Activated T-cell treated with anti-CD3 and anti-CD28 coated beads for 48 hours (primary cell): Measurements from ENCODE around the gene CCDC85A.
"Not testable (repeated sequence)": the region's sequence is repeated elsewhere in the genome, so short reads cannot be mapped to it uniquely, and the experiment has no call there.

Experiments used
- DNase-seq: peaks from one replicate; pipeline ENCODE4 v3.0.0-alpha.2; 2020; ENCODE audit warnings: low read depth

Gene CCDC85A

DNA sequence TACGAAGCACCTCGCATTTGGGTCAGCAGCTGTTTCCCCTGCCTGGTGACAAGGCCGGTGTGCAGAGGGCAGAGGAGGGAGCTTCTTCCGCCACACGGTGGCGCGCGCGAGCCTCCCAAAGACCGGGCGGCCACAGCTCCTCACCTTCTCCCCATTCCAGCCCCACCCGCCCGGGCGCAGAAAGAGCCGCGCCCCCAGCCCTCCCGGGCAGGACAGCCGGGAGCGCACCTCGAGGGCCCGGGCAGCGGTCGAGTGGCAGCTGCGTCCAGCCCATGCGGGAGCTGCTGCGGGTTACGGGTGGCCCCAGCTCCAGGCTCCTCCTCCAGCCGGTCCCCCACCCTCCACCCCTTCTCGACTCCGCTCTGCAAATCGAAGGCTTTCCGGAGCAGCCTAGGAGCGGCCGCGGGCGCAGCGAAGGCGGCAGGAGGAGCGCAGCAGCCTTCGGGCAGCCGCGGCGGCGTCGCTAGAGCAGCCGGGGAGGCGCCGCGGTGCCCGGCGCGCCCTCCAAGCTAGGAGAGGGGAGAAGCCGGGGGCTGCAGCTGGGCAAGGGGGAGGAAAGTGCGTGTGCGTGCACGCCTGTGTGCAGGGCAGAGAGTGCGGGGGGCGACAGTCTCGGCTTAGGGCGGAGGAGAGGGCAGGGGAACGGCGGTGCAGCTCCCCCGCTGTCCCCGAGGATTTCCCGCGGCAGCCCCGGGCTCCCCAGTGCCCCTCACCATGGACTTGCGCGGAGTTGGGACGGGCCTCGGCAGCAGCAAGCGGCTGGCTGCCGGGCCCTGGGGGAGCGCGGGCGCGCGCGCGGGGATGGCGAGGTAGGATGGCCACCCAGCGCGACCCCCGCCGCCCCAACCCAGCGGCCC lies at the start of gene CCDC85A:
TSS of gene CCDC85A (plus strand) at position 348 of the 857 bp plus-strand sequence. CDS start 635 bp downstream, outside the sequence.
- peak; percentile 72 for DNase-seq

DNA sequence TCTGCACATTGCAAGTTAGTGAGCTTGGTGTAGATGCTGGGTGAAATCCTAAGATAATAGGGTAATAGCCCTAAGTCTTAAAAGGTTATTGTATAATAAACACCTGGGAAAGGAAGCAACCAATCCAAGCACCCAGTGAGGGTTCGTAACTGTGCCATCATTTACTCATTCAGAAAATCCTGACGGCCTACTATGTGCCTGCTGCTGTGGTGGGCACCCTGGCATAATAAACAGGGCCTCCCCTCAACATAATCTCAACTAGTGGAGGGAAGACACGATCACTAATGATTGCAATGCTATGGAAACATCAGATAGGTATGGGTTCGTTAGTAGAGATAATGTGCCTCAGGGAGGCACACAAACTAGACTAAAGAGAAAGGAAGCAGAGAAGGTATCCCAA lies 48.9 kb upstream of the CCDC85A start:
- DNase-seq = no peak

- not testable (repeated sequence) for DNase-seq
Measured at GRCh38 chr2:56142497-56143061, 41.2 kb upstream of the CCDC85A start.

- no peak for DNase-seq
Measured at GRCh38 chr2:56147907-56148306, 35.9 kb upstream of the CCDC85A start.

DNA sequence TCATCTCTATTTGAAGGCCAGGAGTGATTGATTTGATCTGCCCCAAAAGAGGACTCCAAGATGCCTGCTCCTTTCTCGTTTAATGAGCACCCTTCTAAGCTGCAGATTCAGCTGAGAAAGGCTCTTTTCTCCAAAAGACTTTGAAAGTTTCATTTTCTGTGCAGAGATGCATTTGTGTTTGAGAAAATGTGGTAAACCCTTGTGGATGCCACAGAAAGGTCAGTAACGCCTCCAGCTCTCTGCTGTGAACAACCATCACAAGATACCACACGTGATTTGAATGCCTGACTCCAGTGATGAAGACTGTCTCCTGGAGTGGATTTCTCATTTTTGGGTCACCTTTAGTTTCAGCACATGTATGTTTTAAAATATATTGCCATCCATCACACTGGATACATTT lies 35.0 kb upstream of the CCDC85A start:
- no peak for DNase-seq

- no peak for DNase-seq
Measured at GRCh38 chr2:56151841-56152240, 31.9 kb upstream of the CCDC85A start.

DNA sequence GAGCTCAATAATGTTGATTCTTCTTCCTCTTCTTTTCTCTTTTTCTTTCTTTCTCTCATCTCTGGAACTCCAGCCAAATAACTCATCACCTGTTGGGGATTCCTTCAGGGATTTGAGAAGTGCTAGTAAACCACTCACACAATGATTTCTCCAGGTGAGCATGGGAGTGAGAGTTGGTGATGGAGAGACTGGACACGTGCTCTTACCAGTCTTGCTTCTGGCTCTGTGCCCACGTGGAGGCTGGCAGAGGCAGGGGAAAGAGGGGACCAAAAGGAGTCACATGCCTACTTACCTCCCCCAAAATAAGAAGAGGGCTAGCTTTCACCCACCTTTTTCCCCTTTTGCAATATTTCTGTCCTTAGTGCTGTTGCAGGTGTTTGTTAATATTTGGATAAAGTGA lies 28.6 kb upstream of the CCDC85A start:
- DNase-seq = no peak

DNA sequence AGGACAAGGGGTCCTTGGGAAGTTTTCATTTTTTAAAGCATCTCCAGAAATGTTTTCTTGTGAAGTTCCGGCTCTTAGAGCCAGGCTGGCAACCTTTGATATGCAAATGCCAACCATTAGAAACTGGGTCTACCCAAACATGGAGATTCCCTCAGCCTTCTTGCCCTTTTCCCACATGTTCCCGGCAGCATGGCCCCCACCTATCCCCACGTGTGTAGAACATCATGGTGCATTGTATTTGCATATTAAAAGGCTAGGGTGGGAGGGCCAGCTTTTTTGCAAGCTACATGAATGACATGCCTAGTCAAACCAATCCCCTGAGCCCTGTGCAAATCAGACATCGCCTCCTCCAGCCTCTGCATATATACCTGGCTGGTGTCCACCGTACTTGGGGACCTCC lies 23.9 kb upstream of the CCDC85A start:
- DNase-seq = not testable (repeated sequence)

DNA sequence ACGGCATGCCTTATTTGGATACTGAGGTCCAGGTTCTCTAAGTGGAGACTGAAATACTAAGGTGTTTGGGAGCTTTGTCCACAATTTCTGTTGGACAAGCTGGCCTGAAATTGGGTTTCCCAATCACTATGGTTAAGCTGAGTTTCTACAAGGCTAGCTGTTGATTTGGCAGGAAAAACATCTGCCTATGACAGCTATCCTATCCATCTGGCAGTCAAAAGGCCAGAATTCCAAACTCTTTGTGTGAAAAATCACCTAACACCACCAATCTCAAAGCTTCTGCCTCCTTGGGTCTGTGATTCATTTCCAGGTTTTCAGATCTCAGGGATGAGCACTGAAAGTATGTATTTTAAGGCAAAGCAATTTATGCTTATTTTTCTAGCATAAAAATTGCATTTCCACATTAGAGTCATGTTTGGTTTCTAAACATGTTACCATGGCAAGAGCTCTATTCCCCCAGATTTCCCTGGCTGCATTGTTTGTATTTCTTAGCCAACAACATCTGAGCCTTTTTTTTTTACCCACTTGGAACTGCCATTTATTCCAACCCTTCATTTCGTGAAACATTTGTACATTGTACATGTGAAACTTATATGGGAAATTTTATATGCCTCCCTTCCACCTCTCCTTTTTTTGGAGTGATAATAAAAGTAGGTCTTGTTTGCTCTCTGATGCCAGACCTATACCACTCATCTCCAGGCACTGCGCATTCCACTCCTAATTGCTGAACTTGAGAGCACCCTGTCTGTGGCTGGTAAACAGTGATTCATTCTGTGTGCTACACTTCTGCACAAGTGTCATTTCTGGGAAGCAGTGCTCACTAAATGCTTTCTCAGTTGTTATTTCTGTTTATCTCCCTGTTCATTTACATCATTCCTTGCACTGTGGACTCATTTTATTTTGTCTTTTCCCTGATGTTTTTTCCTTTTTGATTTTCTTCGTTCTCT lies 15.9 kb upstream of the CCDC85A start:
- DNase-seq = no peak

DNA sequence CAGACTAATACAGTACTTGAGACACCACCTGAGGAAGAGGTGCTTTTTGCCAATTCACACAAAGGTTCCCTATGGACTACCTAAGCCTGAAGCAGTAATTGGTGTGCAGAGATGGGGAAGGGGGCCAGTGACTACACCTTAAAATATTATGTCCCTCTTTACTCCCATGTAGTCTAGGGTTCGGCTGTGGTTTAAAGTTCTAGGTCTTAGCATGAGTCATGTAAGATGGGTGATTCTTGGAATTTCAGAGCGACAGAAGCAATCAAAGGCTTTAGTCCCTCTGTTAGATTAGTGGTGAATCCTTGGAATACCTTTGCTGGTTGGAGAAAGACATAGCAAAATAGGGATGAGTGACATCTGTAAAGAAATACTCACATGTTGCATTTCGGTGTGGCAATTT lies 14.3 kb upstream of the CCDC85A start:
- DNase-seq = no peak

DNA sequence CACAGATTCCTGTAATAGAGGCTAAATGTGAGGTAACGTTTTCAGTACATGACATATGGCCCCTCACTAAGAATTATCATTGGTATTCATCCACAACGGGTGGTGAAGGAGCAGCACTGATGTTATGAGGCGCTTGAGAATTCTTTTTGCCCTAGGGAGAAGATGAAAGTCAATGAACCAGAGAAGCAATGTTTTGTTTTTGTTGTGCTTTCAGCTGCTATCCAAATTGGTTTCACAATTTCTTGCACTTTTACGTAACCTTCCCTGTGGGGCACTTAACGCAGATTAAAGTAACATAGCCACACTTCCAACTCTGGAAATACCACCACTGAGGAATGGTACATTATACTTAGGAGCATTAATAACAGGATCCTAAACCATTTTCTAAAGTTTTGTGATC lies 13.3 kb upstream of the CCDC85A start:
- no peak for DNase-seq

DNA sequence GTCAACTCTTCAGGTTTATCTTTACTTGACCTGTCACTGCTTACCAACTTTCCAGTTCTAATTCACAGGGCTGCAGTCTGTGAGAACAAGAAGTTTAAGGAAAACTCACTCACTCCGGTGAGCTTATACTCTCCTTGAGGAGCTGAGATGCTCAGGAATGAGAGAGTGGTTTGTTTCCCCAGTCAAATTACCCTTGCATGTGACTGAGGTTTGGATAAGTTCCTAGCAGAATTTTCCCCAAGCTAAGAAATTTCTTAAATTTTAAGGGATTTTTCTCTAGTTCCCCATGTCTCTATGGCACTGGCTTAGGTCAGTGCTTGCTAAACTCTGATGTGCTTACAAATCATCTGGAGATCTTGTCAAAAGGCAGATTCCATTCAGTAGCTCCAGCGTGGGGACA lies 12.8 kb upstream of the CCDC85A start:
- DNase-seq = no peak

- no peak for DNase-seq
Measured at GRCh38 chr2:56175779-56176178, 8.0 kb upstream of the CCDC85A start.

- no peak for DNase-seq
Measured at GRCh38 chr2:56177420-56178220, 6.2 kb upstream of the CCDC85A start.

GRCh38 chr2:56179931-56180330 lies 3.9 kb upstream of the CCDC85A start:
- DNase-seq = no peak

- no peak for DNase-seq
Measured at GRCh38 chr2:56182420-56182819, 1.4 kb upstream of the CCDC85A start.

DNA sequence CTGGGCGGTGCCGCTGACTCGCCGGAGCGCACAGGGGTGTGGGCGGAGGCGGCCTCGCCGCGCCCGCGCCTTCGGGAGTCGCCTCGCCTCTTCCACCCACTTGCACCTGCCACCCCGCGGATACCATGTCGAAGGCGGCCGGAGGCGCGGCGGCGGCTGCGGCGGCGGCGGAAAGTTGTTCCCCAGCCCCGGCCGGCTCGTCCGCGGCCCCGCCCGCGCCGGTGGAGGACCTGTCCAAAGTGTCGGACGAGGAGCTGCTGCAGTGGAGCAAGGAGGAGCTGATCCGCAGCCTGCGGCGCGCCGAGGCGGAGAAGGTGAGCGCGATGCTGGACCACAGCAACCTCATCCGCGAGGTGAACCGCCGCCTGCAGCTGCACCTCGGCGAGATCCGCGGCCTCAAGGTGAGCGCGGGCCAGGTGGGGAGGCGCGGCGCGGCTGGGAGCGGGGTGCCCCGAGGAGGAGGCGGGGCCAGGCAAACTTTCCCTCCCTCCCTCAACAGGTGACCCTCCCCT lies 766 bp downstream of the CCDC85A start:
- DNase-seq = no peak

DNA sequence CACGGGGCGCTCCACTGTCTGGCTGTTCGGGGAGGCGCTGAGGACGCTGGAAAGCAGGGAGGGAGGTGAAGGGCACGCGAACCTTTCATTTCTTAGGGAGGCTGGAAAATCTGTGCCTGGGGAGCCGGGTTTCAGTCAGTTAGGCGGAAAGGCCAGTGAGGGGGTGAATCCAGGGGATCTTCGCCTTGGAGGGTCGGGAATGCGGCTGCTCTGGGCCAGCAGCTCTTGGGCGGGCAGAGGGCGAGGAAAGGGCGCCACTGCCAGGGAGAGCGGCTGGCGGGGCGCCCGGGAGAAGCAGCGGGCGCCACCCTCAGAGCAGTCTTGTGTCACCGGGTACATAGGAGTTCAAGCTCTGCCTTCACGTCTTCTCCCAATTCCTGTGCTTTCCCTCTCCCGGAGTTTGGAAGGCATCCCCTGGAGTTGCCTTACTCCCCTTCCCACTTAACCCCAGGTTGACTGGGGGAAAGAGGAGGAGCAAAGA lies 1.4 kb downstream of the CCDC85A start:
- DNase-seq = no peak

- DNase-seq = no peak
Measured at GRCh38 chr2:56185582-56186046, 1.8 kb downstream of the CCDC85A start.

DNA sequence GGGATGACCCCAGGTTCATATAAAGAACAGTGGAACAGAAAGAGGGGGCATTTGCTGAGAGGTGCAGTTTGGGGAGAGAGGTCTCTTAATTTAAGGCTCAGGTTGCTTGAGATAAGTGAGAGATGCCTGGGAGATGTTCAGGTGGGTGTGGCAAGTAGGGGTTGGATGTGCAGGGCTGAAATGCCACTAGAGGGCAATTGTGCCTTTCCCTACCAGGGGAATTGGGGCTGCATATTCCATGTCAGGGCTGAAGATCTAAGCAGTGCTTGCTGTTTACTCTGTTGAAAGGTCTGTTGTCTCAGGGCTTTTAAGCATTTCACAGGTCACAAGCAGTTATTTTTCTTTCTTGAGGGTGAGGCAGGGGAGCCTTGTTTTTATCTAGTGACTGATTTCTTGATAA lies 7.8 kb downstream of the CCDC85A start:
- DNase-seq = no peak

DNA sequence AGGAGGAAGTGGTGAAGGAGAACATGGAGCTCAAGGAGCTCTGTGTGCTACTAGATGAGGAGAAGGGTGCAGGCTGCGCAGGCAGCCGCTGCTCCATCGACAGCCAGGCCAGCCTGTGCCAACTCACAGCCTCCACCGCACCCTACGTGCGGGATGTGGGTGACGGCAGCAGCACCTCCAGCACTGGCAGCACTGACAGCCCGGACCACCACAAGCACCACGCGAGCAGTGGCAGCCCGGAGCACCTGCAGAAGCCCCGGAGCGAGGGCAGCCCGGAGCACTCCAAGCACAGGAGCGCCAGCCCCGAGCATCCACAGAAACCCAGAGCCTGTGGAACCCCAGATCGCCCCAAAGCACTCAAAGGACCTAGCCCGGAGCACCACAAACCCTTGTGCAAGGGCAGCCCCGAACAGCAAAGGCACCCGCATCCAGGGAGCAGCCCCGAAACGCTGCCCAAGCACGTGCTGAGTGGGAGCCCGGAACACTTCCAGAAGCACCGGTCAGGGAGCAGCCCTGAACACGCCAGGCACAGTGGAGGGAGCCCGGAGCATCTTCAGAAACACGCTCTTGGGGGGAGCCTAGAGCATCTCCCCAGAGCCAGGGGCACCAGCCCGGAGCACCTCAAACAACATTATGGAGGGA lies 9.0 kb downstream of the CCDC85A start:
- no peak for DNase-seq
